Tibial nerve (tissue), 4 donors: ENCODE data around the gene SUFU. TPM values are rescaled to one million over a fixed set of nuclear protein-coding genes. Genes with fewer than 3 reads are reported as not detected.
A peak's percentile ranks its signal among the peaks of the same experiment; 100 is the strongest.

Experiments used
- DNase-seq, 2 donors: peaks; one replicate each; pipeline ENCODE4 v3.0.0-alpha.2; 2019; ENCODE audit warnings: low spot score in 2 of 2
- H3K27ac ChIP-seq, 4 donors: fragments of 200-600 bp; sonication (generic) in 3 of 4; one replicate each; pipeline ENCODE4 v1.5.1; 2017 to 2019; ENCODE audit warnings: mild to moderate bottlenecking in 1 of 4
- H3K27me3 ChIP-seq, 2 donors: fragments of 200-600 bp; sonication (generic) in 1 of 2; one replicate each; pipeline versions ENCODE4 v1.5.1 to v1.6.0; 2017 to 2019
- H3K36me3 ChIP-seq, 3 donors: fragments of 200-600 bp; sonication (generic); one replicate each; pipeline ENCODE4 v1.5.1; 2018 to 2019
- H3K4me1 ChIP-seq, 4 donors: fragments of 200-600 bp; sonication (generic) in 3 of 4; one replicate each; pipeline ENCODE4 v1.5.1; 2017 to 2019
- H3K4me3 ChIP-seq, 4 donors: fragments of 200-600 bp; sonication (generic) in 3 of 4; one replicate each; pipeline ENCODE4 v1.5.1; 2017 to 2019; ENCODE audit warnings: mild to moderate bottlenecking in 1 of 4, moderate library complexity in 1 of 4
- H3K9me3 ChIP-seq, 4 donors: fragments of 200-600 bp; sonication (generic) in 3 of 4; one replicate each; pipeline ENCODE4 v1.5.1; 2017 to 2019
- EP300 ChIP-seq, 2 donors: sonication (generic); formaldehyde crosslinking; IDR thresholded peaks; one replicate each; pipeline ENCODE4 v1.6.1; 2017; ENCODE audit warnings: antibody characterized with exemption in 2 of 2, mild to moderate bottlenecking in 1 of 2
- POLR2A ChIP-seq, 2 donors: fragments of 450-650 bp; IDR thresholded peaks; one replicate each; pipeline ENCODE4 v1.6.1; 2017; ENCODE audit warnings: antibody characterized with exemption in 2 of 2, mild to moderate bottlenecking in 2 of 2, moderate library complexity in 2 of 2
- WGBS, 2 donors: methylation state at CpG; one replicate each; pipeline ENCODE4 v1.1.5; 2018; 5-methylcytosine and 5-hydroxymethylcytosine counted together
- total RNA-seq, 4 donors: library from RNA; depleted of rRNA; stranded (reverse); fragments of >200 nt; gene quantifications; one replicate each; pipeline ENCODE4 v1.1.0, GENCODE V29; 2016
- TF ChIP-seq, protein P1 (sequence below), 5 experiments: fragments of 200-600 bp in 3 of 5; fragments of 450-650 bp in 2 of 5; sonication (generic) in 3 of 5; IDR thresholded peaks; one replicate each; pipeline ENCODE4 v1.5.1; 2016 to 2019; ENCODE audit warnings: antibody characterized with exemption in 5 of 5, mild to moderate bottlenecking in 3 of 5, moderate library complexity in 2 of 5

The SUFU gene
- total RNA-seq, 4 donors from 2014 or later, result 9.8 to 17.1 (median 14.2) TPM

DNA sequence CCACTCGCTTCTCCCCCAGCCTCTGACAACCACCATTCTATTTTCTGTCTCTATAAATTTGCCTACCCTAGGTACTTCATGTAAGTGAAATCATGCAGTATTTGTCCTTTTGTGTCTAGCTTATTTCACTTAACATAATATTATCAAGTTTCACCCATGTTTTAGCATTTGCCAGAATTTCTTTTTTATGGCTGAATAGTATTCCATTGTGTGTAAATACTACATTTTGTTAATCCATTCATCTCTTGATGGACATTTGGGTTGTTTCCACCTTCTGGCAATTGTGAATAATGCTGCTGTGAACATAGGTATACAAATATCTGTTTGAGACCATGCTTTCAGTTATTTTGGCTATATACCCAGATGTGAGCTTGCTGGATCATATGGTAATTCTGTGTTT is 83.1 kb downstream of the SUFU start:
- no peak overlapping the region for H3K27ac ChIP-seq
- TF ChIP-seq EP300 (IDR thresholded peaks at IDR 0.05), result no peak
- TF ChIP-seq POLR2A (IDR thresholded peaks at IDR 0.05), result no peak
- TF ChIP-seq, protein P1, sequence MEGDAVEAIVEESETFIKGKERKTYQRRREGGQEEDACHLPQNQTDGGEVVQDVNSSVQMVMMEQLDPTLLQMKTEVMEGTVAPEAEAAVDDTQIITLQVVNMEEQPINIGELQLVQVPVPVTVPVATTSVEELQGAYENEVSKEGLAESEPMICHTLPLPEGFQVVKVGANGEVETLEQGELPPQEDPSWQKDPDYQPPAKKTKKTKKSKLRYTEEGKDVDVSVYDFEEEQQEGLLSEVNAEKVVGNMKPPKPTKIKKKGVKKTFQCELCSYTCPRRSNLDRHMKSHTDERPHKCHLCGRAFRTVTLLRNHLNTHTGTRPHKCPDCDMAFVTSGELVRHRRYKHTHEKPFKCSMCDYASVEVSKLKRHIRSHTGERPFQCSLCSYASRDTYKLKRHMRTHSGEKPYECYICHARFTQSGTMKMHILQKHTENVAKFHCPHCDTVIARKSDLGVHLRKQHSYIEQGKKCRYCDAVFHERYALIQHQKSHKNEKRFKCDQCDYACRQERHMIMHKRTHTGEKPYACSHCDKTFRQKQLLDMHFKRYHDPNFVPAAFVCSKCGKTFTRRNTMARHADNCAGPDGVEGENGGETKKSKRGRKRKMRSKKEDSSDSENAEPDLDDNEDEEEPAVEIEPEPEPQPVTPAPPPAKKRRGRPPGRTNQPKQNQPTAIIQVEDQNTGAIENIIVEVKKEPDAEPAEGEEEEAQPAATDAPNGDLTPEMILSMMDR (IDR thresholded peaks at IDR 0.05), result no peak
- H3K9me3 ChIP-seq, result no peaks in the 10 kb centered on the region
- DNase-seq, result no peak
- H3K36me3 ChIP-seq, result no peaks in the 10 kb centered on the region
- 90 to 96% methylated on average over 1 of the region's 1 CpG for WGBS, 2 donors
- peaks cover 0 to 24% (median 10%) of the 10 kb centered on the region in 4 donors for H3K4me1 ChIP-seq
- no peak overlapping the region for H3K4me3 ChIP-seq
- H3K27me3 ChIP-seq, result no peaks in the 10 kb centered on the region

DNA sequence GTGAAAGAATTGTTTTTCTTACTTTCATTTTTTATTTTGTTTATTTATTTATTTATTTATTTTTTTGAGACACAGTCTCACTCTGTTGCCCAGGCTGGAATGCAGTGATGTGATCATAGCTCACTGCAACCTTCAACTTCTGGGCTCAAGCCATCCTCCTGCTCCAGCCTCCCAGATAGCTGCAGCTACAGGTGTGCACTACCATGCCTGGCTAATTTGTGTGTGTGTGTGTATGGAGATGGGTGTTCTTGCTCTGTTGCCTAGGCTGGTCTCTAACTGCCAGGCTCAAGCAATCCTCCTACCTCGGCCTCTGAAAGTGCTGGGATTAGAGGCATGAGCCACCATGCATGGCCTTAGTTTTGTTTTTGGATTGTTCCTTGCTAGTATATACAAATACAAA is 85.1 kb downstream of the SUFU start:
- no peak for DNase-seq
- Histone ChIP-seq H3K4me3 (no peak overlapping the region), H3K4me1 (peaks cover 0 to 23% (median 6%) of the 10 kb centered on the region in 4 donors), H3K27ac (no peak overlapping the region), H3K36me3 (no peaks in the 10 kb centered on the region), H3K9me3 (no peaks in the 10 kb centered on the region), H3K27me3 (no peaks in the 10 kb centered on the region)
- TF ChIP-seq EP300 (IDR thresholded peaks at IDR 0.05), result no peak
- TF ChIP-seq POLR2A (IDR thresholded peaks at IDR 0.05), result no peak
- TF ChIP-seq, protein P1 (IDR thresholded peaks at IDR 0.05), result no peak
- WGBS, 2 donors, result 72 to 94% methylated on average over 1 of the region's 1 CpG

DNA sequence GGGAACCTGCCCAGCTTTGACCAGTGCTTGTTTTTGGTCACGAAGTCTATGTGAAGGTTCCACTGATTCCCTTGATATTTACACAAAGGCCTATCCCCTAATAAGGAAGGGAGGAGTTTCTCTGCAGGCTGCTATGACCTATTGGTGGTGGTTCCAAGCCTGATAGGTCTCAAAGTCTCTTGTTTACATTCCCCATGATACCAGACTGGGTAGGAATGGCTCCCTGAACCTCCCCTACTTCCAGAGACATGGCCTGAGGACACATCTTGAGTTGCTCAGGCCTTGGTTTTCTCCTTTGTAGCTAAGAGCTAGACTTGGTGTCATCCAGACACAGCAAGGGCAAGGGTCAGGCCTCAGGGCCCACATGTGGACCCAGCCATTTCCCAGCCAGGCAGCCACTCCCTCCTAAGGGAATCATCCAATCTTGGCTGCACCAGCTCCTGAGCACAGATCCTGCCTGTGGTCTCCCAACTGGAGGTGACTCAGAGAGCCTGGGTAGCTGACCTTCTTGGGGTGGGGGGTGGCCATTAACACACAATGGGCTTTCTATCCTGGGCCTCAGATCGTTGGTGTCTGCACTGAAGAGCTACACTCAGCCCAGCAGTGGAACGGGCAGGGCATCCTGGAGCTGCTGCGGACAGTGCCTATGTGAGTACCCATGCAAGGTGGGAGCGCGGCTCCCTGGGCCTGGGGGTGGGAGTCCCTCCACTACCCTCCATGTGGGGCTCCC is 89.5 kb downstream of the SUFU start:
- DNase-seq, result no peak
- H3K4me3 ChIP-seq, result no peak overlapping the region
- H3K36me3 ChIP-seq, result peaks cover 0 to 21% (median 0%) of the 10 kb centered on the region in 3 donors
- H3K9me3 ChIP-seq, result no peaks in the 10 kb centered on the region
- H3K27me3 ChIP-seq, result no peaks in the 10 kb centered on the region
- H3K4me1 ChIP-seq, result peaks cover 0 to 48% (median 18%) of the 10 kb centered on the region in 4 donors
- peak overlapping the region in 2 of 4 donors; percentile 31 to 53 for H3K27ac ChIP-seq
- WGBS, 2 donors, result 58 to 77% methylated on average over 6 of the region's 6 CpGs
- no peak for TF ChIP-seq EP300 (IDR thresholded peaks at IDR 0.05)
- TF ChIP-seq, protein P1 (IDR thresholded peaks at IDR 0.05), result no peak
- TF ChIP-seq POLR2A (IDR thresholded peaks at IDR 0.05), result no peak

DNA sequence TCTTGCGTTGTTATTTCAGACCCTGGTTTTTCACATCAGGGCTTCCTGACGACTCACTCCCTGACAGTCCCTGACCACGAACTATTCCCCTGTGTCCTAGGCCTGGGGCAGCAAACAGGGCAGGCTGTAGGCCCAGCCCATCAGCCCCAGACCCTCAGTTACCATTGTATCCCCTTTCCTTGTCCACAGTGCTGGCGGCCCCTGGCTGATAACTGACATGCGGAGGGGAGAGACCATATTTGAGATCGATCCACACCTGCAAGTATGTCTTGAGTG is 90.0 kb downstream of the SUFU start:
- Histone ChIP-seq H3K36me3 (peaks cover 0 to 24% (median 0%) of the 10 kb centered on the region in 3 donors), H3K27me3 (no peaks in the 10 kb centered on the region), H3K4me3 (no peak overlapping the region), H3K4me1 (peaks cover 0 to 51% (median 18%) of the 10 kb centered on the region in 4 donors), H3K27ac (peak overlapping the region in 2 of 4 donors; percentile 8 to 53), H3K9me3 (no peaks in the 10 kb centered on the region)
- no peak for DNase-seq
- 65 to 69% methylated on average over 6 of the region's 6 CpGs for WGBS, 2 donors
- TF ChIP-seq POLR2A (IDR thresholded peaks at IDR 0.05) (no peak), EP300 (IDR thresholded peaks at IDR 0.05) (no peak)
- TF ChIP-seq, protein P1 (IDR thresholded peaks at IDR 0.05), result no peak

DNA sequence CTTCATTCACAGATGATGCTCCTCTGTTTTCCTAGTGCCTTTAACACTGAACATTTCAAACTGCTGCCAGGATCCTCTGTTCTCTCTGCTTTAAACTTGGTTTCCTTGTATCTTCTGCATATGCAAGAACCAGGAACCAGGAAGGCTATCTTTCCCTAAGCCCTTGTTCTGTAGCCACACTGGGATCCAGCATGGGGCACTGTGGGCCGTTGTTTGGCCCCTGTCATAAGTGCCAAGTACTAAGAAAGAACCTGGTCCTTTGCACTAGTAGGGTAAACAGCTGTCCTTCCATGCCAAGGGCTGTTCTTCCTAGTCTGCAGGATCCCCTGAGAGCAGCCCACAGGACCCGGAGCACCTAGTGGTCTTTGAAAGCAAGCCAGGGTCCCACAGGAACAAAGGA is 91.5 kb downstream of the SUFU start:
- Histone ChIP-seq H3K27ac (peak overlapping the region in 1 of 4 donors; percentile 1), H3K4me1 (peaks cover 0 to 64% (median 21%) of the 10 kb centered on the region in 4 donors)
- no peak for DNase-seq

More for the DNA sequence above, 91.5 kb downstream of the SUFU start:
- no peak overlapping the region for H3K4me3 ChIP-seq
- WGBS, 2 donors, result 51 to 57% methylated on average over 2 of the region's 2 CpGs
- TF ChIP-seq EP300 (IDR thresholded peaks at IDR 0.05), result no peak
- TF ChIP-seq POLR2A (IDR thresholded peaks at IDR 0.05), result no peak
- TF ChIP-seq, protein P1 (IDR thresholded peaks at IDR 0.05), result no peak
- peaks cover 0 to 40% (median 0%) of the 10 kb centered on the region in 3 donors for H3K36me3 ChIP-seq
- no peaks in the 10 kb centered on the region for H3K27me3 ChIP-seq
- no peaks in the 10 kb centered on the region for H3K9me3 ChIP-seq
